ENCODE measurements around the gene ZNF598.

ZNF598 gene

GRCh38 chr16:2009791-2010510 lies at the start of gene ZNF598:
ZNF598 (minus strand) TSS chr16:2009821.
- Histone ChIP-seq H3K4me3 (ENCODE audit: low read depth, low read length) (peak within 1 kb of the TSS; percentile 73), H3K27me3 (ENCODE audit: insufficient read depth, low read depth, severe bottlenecking) (no peaks in the 10 kb centered on the region), H3K27ac (peak within 1 kb of the TSS; percentile 86), H3K36me3 (peaks cover 29% of the 10 kb centered on the region), H3K9me3 (ENCODE audit: severe bottlenecking) (no peaks in the 10 kb centered on the region)
- peak; percentile 79 for DNase-seq
- no peak for TF ChIP-seq CTCF (IDR thresholded peaks at IDR 0.05; ENCODE audit: low read depth, low read length)

- TF ChIP-seq CTCF (IDR thresholded peaks at IDR 0.05; ENCODE audit: low read depth, low read length), result no peak
- Histone ChIP-seq H3K27me3 (ENCODE audit: insufficient read depth, low read depth, severe bottlenecking) (no peaks in the 10 kb centered on the region), H3K9me3 (ENCODE audit: severe bottlenecking) (no peaks in the 10 kb centered on the region), H3K4me3 (ENCODE audit: low read depth, low read length) (no peak overlapping the region), H3K36me3 (peaks cover 39% of the 10 kb centered on the region), H3K27ac (no peak overlapping the region)
- no peak for DNase-seq
Observed at GRCh38 chr16:2058872-2059271, 49.3 kb upstream of the ZNF598 start.

GRCh38 chr16:2058420-2058819 lies 48.8 kb upstream of the ZNF598 start:
- DNase-seq, result no peak
- TF ChIP-seq CTCF (IDR thresholded peaks at IDR 0.05; ENCODE audit: low read depth, low read length), result no peak
- Histone ChIP-seq H3K4me3 (ENCODE audit: low read depth, low read length) (no peak overlapping the region), H3K36me3 (peaks cover 41% of the 10 kb centered on the region), H3K27me3 (ENCODE audit: insufficient read depth, low read depth, severe bottlenecking) (no peaks in the 10 kb centered on the region), H3K9me3 (ENCODE audit: severe bottlenecking) (no peaks in the 10 kb centered on the region), H3K27ac (no peak overlapping the region)

DNA sequence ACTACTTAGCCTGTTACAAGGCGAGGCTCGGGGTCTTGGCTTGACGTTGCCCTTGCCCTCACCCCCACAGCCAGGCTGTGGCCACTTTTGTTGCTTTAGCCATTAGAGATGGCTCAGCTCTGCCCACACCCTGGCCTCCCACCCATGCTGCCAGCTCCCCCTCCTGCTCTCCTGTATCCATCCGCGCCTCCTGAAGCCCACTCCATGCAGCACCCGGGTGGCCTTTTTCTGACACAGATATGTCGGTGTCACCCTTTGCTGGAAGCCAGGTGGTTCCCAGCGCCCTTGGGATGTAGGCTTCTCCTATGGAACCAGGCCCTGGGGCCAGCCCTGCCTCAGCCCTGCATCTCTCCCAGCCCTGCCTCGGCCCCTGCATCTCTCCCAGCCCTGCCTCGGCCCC lies 47.8 kb upstream of the ZNF598 start:
- H3K4me3 ChIP-seq (ENCODE audit: low read depth, low read length), result no peak overlapping the region
- no peak for DNase-seq
- peaks cover 46% of the 10 kb centered on the region for H3K36me3 ChIP-seq
- no peak for TF ChIP-seq CTCF (IDR thresholded peaks at IDR 0.05; ENCODE audit: low read depth, low read length)
- H3K9me3 ChIP-seq (ENCODE audit: severe bottlenecking), result no peaks in the 10 kb centered on the region
- H3K27ac ChIP-seq, result no peak overlapping the region
- H3K27me3 ChIP-seq (ENCODE audit: insufficient read depth, low read depth, severe bottlenecking), result no peaks in the 10 kb centered on the region

DNA sequence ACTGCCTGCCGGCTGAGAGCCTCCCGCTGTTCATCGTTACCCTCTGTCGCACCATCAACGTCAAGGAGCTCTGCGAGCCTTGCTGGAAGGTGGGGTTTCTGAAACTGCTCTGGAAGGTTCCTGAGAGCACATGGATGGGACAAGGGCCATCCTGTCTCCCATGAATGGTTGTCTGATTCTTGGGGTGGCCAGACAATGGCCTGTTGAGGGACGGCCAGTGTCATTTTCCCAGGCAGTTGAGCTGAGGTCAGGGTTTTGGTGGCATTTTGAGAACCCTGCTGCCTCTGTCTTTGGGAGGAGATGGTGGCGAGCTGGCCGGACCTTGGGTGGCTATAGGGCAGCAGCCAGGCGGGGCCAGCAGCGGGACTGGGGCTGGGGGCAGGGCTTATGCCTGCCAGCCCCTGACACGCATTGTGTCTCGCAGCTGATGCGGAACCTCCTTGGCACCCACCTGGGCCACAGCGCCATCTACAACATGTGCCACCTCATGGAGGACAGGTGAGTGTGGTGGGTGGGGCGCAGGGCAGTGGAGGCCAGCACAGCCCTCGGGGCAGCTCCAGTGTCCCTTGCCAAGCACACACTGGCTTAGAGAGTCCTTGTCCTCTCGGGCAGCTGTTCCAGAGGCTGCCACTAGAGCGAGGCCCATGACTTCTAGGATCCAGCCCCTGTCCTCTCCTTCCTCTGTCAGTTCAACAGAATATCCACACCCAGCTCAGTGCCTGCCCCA lies 47.2 kb upstream of the ZNF598 start:
- H3K9me3 ChIP-seq (ENCODE audit: severe bottlenecking), result no peaks in the 10 kb centered on the region
- DNase-seq, result no peak
- H3K4me3 ChIP-seq (ENCODE audit: low read depth, low read length), result no peak overlapping the region
- peak; percentile 47; the same call in 1 of the 2 replicates for TF ChIP-seq CTCF (IDR thresholded peaks at IDR 0.05; ENCODE audit: low read depth, low read length)
- H3K36me3 ChIP-seq, result peaks cover 47% of the 10 kb centered on the region
- H3K27ac ChIP-seq, result no peak overlapping the region
- no peaks in the 10 kb centered on the region for H3K27me3 ChIP-seq (ENCODE audit: insufficient read depth, low read depth, severe bottlenecking)
